EH (cell line): ENCODE results near the gene SLFN11.
A peak's percentile ranks its signal among the peaks of the same experiment; 100 is the strongest.
"Not testable (repeated sequence)": the region's sequence is repeated elsewhere in the genome, so short reads cannot be mapped to it uniquely, and the experiment has no call there.

Experiments
- DNase-seq: peaks from one replicate; pipeline ENCODE4 v3.0.0-alpha.2; 2015; ENCODE audit warnings: low read depth

Gene SLFN11

GRCh38 chr17:35359398-35359797, 14.0 kb downstream of the SLFN11 start:
- DNase-seq: peak; percentile 12

- DNase-seq: no peak
Measured at GRCh38 chr17:35352284-35352683, 21.1 kb downstream of the SLFN11 start.

- no peak for DNase-seq
Measured at GRCh38 chr17:35350493-35350892, 22.9 kb downstream of the SLFN11 start.

- peak; percentile 71 for DNase-seq
Measured at GRCh38 chr17:35345926-35346771, 27.3 kb downstream of the SLFN11 start.

DNA sequence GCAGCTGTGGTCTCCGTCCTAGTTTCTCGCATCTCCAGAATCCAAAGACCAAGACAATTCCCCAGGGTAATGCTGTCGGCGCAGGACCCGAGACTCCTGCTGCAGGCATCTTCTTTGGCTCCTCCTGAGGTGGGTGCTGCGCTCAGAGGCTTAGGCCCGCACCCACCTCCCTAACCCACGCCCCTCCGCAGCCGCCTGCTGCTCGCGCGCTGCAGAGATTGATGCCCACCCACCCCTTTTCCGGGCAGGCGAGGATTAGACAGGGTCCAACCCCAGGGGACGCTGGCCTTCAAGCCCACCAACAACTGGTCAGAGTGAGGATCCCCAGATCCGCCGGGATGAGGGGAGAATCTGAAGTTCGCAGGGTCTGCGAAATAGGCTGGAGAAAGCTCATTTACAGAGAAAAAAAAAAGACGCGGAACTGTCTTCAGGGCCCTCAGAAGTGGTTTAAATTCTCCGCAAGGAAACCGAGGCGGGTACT, 27.9 kb downstream of the SLFN11 start:
- no peak for DNase-seq

DNA sequence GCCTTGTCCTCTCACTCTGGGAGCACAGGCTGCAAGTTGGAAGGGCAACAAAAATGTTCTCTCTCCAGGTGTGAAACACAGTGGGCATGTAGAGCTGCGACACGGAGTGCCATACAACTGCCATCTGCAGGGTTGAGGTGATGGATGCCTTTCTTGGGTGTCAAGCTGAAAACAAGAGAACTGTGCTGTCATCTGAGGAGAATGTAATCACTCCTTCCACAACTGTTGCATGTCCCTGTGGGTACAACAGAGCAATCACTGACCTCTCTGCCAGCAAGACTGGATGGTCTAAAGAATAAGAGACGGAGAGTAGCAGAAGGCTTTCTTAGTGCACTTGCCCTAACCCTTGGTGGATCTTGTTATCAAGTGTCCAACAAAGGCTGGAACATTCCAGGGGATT, 29.2 kb downstream of the SLFN11 start:
- DNase-seq: no peak

- no peak for DNase-seq
Measured at GRCh38 chr17:35342276-35342675, 31.1 kb downstream of the SLFN11 start.

GRCh38 chr17:35341411-35341992, 31.9 kb downstream of the SLFN11 start:
- no peak for DNase-seq

DNA sequence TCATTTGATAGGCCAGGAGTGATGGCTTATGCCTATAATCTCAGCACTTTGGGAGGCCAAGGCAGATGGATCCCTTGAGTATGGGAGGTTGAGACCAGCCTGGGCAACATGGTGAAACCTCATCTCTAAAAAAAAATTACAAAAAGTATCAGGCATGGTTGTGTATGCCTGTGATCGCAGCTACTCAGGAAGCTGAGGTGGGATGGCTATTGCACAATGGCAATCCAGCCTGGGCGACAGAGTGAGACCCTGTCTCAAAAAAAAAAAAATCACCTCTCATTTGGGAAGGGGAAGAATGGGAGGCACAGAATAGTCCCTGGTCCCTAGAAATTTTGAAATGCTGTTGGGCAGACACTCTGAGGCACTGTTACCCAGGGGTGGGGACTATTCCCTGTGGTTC, 35.2 kb downstream of the SLFN11 start:
- no peak for DNase-seq

GRCh38 chr17:35337364-35337763, 36.1 kb downstream of the SLFN11 start:
- DNase-seq: no peak

DNA sequence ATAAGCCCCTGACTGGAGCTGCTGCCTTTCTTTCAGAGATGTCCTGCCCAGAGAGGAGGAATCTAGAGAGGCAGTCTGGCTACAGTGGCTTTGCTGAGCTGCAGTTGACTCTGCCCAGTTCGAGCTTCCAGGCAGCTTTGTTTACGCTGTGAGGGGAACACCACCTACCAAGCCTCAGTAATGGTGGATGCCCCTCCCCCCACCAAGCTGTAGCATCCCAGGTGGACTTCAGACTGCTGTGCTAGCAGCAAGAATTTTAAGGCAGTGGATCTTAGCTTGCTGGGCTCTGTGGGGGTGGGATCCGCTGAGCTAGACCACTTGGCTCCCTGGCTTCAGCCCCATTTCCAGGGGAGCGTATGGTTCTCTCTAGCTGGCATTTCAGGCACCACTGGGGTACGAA, 39.8 kb downstream of the SLFN11 start:
- not testable (repeated sequence) for DNase-seq

GRCh38 chr17:35322749-35323148, 50.7 kb downstream of the SLFN11 start:
- DNase-seq: no peak

DNA sequence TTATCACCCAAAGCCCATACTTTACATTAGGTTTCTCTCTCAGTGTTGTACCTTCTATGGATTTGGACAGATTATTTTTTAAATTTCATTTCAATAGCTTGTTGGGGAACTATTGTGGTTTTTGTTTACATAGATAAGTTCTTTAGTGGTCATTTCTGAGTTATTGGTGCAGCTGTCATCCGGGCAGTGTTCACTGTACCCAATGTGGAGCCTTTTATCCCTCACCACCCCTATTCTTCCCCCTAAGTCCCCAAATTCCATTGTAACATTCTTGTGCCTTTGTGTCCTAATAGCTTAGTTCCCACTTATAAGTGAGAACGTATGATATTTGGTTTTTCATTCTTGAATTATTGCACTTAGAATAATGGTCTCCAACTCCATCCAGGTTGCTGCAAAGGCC, 57.5 kb downstream of the SLFN11 start:
- DNase-seq: no peak

DNA sequence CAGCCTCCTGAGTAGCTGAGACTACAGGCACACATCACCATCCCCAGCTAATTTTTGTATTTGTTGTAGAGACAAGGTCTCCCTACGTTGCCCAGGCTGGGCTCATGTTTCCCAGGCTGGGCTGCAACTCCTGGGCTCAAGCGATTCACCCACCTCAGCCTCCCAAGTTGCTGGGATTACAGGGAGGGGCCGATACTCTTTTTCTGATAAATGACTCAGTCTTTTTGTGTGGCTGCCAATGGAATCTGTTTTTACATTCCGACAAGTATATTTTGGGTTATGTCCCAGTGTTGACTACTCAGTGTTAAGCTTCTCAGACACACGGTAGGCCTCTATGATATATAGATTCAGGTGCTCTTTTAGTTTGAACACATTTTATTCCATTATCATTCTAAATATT, 58.1 kb downstream of the SLFN11 start:
- peak; percentile 93 for DNase-seq

DNA sequence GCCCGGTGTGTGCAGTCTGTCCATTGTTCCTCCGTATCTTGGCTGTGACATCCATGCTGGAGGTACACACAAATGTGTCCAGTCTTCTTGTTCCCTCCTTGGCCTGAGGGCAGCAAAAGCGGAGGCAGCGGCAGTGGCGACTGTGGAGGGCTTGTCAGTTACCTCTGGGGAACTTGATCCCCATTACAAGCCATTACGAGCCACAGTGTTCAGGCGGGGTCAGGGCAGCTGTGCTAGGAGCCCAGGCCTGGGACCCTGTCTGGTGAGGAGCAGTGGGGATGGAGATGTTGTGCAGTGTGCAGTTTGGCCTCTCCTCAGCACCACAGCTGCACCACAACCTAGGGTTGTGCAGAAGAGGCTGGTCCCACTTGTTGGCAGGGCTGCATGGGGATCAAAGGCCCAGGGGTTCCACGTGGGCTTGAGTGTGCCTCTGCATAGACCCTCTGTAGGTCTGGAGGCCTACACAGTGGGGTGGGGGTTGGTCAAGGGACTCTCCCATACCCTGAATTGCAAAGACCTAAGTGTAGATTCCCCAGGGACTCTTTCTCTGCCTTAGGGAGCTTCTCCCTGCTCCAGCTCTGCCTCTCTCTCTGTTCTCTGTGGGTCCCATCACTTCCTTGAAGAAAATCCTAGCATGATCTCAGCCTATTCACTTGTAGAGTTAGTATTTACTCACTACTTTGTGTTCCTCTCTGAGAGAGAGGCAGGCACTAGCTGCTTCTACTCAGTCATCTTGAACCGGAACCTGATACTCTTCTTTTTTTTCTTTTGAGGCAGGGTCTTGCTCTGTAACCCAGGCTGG, 58.8 kb downstream of the SLFN11 start:
- DNase-seq: peak; percentile 33

DNA sequence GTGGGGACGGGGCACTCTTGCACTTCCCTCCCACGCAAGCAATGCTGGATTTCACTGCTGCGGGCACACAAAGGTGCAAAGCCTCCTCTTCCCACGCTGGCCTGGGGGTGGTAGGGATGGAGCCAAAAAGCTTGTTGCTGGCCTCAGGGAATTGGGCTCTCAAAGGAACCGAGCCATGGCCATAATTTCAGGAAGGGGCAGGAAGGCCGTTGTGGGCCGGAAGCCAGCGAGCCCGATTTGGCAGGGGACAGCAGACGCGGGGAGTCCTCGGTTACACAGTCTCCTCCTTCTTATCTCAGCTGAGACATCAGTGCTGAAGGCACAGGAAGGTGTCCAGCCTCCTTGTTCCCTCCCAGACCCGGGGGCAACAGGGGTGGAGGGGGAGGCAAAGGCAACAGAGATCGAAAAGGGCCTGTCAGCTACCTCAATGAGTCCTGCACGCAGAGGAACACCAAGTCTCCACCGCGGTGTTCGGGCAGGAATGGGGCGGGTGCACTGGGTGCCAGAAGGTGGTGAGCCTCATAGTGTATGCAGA, 59.5 kb downstream of the SLFN11 start:
- no peak for DNase-seq

DNA sequence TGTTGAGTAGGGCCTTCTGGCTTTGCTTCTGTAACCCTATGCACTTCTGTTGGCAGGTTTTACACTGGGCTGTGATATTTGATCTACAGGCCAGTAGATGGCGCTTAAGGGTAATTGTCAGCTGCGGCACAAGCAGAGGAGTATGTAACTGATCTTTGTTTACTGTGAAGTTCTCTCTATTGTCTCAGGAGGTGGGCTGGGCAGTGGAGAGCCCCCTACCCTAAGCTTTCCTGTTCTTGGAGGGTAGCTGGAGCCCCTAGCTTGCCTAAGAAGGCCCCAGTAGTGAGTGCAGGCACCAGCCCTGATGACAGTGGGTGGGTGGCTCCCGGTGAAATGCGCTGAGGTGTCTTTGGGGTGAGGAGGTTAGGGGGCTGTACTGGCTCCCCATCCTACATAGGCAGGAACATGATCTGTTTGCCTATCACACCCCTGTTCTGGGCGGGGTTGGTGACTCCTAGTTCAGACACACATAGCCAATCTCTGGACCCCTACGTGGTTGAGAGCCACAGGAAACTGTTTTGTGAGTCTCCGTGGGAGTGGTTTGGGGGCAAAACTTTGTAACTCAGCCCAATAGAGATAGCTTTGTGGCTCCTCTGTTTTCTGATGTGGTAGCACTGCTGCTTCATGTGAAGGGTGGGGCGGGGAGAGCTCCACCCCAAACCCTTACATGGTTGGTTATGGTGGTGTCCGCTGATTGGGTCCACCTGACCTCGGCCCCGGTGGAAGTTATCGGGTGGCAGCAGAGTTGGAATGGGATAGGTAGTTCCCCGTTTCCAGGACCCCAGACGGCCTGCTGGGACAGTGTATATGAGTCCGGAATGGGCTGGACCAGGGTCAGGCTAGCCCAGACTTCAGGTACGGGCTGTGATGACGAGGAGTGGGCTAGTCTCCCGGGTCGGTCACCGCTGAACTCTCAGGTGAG, 60.4 kb downstream of the SLFN11 start:
- DNase-seq: peak; percentile 79

DNA sequence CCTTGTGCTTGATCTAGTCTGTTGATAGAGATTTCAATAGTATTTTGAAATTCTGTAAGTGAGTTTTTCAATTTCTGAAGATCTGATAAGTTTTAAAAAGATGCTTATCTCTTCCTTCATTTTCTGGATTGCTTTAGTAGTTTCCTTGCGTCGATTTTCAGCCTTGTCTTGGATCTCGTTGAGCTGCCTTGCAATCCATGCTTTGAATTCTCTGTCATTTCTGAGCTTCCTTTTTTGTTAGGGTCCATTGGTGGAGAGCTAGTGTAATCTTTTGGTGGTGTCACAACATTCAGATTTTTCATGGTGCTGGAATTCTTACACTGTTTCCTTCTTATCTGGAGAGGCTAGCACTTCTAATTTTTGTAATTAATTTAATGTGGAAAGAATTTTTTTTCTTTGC, 61.1 kb downstream of the SLFN11 start:
- no peak for DNase-seq

DNA sequence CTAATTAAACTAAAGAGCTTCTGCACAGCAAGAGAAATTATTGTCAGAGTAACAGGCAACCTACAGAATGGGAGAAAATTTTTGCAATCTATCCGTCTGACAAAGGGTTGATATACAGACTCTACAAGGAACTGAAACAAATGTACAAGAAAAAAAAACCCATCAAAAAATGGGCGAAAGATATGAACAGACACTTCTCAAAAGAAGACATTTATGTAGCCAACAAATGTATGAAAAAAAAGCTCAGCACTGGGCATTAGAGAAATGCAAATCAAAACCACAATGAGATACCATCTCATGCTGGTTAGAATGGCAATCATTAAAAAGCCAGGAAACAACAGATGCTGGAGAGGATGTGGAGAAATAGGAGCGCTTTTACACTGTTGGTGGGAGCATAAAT, 64.1 kb downstream of the SLFN11 start:
- not testable (repeated sequence) for DNase-seq
